K562 (cell line): ENCODE measurements around the gene DSTYK. TPM values are rescaled to one million over a fixed set of nuclear protein-coding genes. Genes with fewer than 3 reads are reported as not detected.

ENCODE experiments used
- ARHGAP35 ChIP-seq: fragments of 450-650 bp; IDR thresholded peaks from 2 replicates; pipeline ENCODE4 v1.6.1; 2018; ENCODE audit not compliant: partially characterized antibody
- BCOR ChIP-seq: fragments of 450-650 bp; IDR thresholded peaks from 2 replicates; pipeline ENCODE4 v1.6.1; 2016
- DLX4 ChIP-seq: fragments of 250-450 bp; sonication (Bioruptor Pico); IDR thresholded peaks from 2 replicates; pipeline ENCODE4 v1.6.1; 2021; ENCODE audit warnings: mild to moderate bottlenecking
- EGR1 ChIP-seq: fragments of 450-650 bp; conservative IDR thresholded peaks from 2 replicates; pipeline ENCODE4 v1.6.1; 2017; ENCODE audit warnings: mild to moderate bottlenecking
- NFXL1 ChIP-seq: fragments of 450-650 bp; formaldehyde crosslinking; IDR thresholded peaks from 2 replicates; pipeline ENCODE4 v1.4.0; 2021; ENCODE audit warnings: mild to moderate bottlenecking
- PBX2 ChIP-seq, 2 experiments: IDR thresholded peaks in 1 of 2; conservative IDR thresholded peaks in 1 of 2; 2 replicates each; pipeline ENCODE4 v1.6.1; 2016; ENCODE audit warnings: low read depth in 2 of 2, mild to moderate bottlenecking in 1 of 2, missing compliant biosample characterization in 1 of 2, missing genetic modification characterization in 1 of 2, moderate library complexity in 1 of 2
- PPARD ChIP-seq: fragments of 250-450 bp; sonication (Bioruptor Pico); IDR thresholded peaks from 2 replicates; pipeline ENCODE4 v1.8.0; 2022; ENCODE audit warnings: inconsistent platforms, mild to moderate bottlenecking, moderate library complexity
- PRDM10 ChIP-seq: fragments of 450-650 bp; IDR thresholded peaks from 2 replicates; pipeline ENCODE4 v1.6.1; 2018; ENCODE audit not compliant: partially characterized antibody
- RAD51 ChIP-seq: fragments of 450-650 bp; IDR thresholded peaks from 2 replicates; pipeline ENCODE4 v1.7.1; 2016; ENCODE audit warnings: low read depth, mild to moderate bottlenecking, borderline replicate concordance
- SMAD2 ChIP-seq: fragments of 150-350 bp; IDR thresholded peaks from 2 replicates; pipeline ENCODE4 v1.6.1; 2014; ENCODE audit warnings: low read depth, mild to moderate bottlenecking, low read length
- SMARCE1 ChIP-seq: fragments of 450-650 bp; IDR thresholded peaks from 2 replicates; pipeline ENCODE4 v1.7.1; 2016; ENCODE audit warnings: mild to moderate bottlenecking
- SNAPC5 ChIP-seq: fragments of 250-450 bp; sonication (Bioruptor Pico); IDR thresholded peaks from 2 replicates; pipeline ENCODE4 v1.8.0; 2021; ENCODE audit warnings: moderate library complexity, mild to moderate bottlenecking, inconsistent platforms
- SREBF1 ChIP-seq: fragments of 150-350 bp; IDR thresholded peaks from 2 replicates; pipeline ENCODE4 v1.6.1; 2014; ENCODE audit warnings: antibody characterized with exemption, low read depth, low read length, borderline replicate concordance
- ZBTB34 ChIP-seq: fragments of 250-450 bp; sonication (Bioruptor Pico); IDR thresholded peaks from 2 replicates; pipeline ENCODE4 v1.8.0; 2021; ENCODE audit warnings: mild to moderate bottlenecking, moderate library complexity
- ZFP91 ChIP-seq: sonication (generic); formaldehyde crosslinking; IDR thresholded peaks from 2 replicates; pipeline ENCODE4 v1.8.0; 2022; ENCODE audit warnings: mild to moderate bottlenecking, missing genetic modification reagents
- ZFPM2 ChIP-seq: fragments of 250-450 bp; sonication (Bioruptor Pico); IDR thresholded peaks from 2 replicates; pipeline ENCODE4 v1.5.1; 2022; ENCODE audit warnings: mild to moderate bottlenecking
- ZKSCAN3 ChIP-seq: fragments of 250-450 bp; sonication (Bioruptor Pico); IDR thresholded peaks from 2 replicates; pipeline ENCODE4 v1.4.0; 2020
- ZNF75A ChIP-seq: fragments of 450-650 bp; formaldehyde crosslinking; IDR thresholded peaks from 2 replicates; pipeline ENCODE4 v1.4.0; 2020; ENCODE audit warnings: mild to moderate bottlenecking
- polyA plus RNA-seq, 8 experiments: library from polyadenylated mRNA; depleted of rRNA in 4 of 8; stranded (reverse) in 5 of 8; unstranded in 3 of 8; fragments of >200 nt; fragmentation: Nextera tagmentation in 2 of 8; fragmentation: Illumina TruSeq in 1 of 8; extraction: Ambion mirVana in 2 of 8; extraction: Trizol in 1 of 8; gene quantifications; 2 replicates each; pipeline versions ENCODE4 v1.2.1 to v1.2.3, GENCODE V29; 2011 to 2014; ENCODE audit warnings: inconsistent platforms in 1 of 8, missing spikeins in 1 of 8
- total RNA-seq, 7 experiments: library from RNA; depleted of rRNA in 6 of 7; stranded (reverse); fragments of >200 nt in 6 of 7; fragmentation: Illumina TruSeq in 2 of 7; extraction: Trizol in 2 of 7; gene quantifications; 2 replicates each; pipeline versions ENCODE4 v1.2.1 to v1.2.3, GENCODE V29; 2011 to 2021; ENCODE audit warnings: low replicate concordance in 1 of 7

DSTYK gene
- total and polyA plus RNA-seq, 9 of the 15 experiments (the other 6 are each of a cell fraction or from before 2014, with no cell fraction given) = 4.2 to 7.1 (median 6.2) TPM

GRCh38 chr1:205170532-205171269 lies 40.8 kb downstream of the DSTYK start (continued):
- TF ChIP-seq SMAD2 (no peak), ZNF75A (no peak), EGR1 (no peak; the same call in 1 of the 2 replicates), BCOR (no peak), ZFP91 (no peak), RAD51 (no peak), ZFPM2 (CRISPR knock-in tag) (no peak), SMARCE1 (0 out of 2 replicates have a peak, but pooled peaks have one; percentile 30), PBX2 (CRISPR knock-in tag; IDR thresholded peaks at IDR 0.05; ENCODE audit: low read depth) (0 out of 2 replicates have a peak, but pooled peaks have one; percentile 12), PBX2 (tag; conservative IDR thresholded peaks at IDR 0.05; ENCODE audit: low read depth) (peak; percentile 68), ZBTB34 (CRISPR knock-in tag) (no peak), SNAPC5 (CRISPR knock-in tag) (no peak), NFXL1 (CRISPR knock-in tag) (no peak), SREBF1 (no peak), ARHGAP35 (no peak), PPARD (CRISPR knock-in tag) (no peak), ZKSCAN3 (CRISPR knock-in tag) (no peak), PRDM10 (peak; percentile 34), DLX4 (no peak)
